GM12878 (cell line): ENCODE measurements around the gene PPIE. TPM values are rescaled to one million over a fixed set of nuclear protein-coding genes. Genes with fewer than 3 reads are reported as not detected.

Experiments
- ATAC-seq: fragments of 200-7000 bp; cut with Tn5 transposase; 3 replicates; pipeline ENCODE4 v1.9.1; 2020; ENCODE audit warnings: mild to moderate bottlenecking, moderate library complexity
- BruUV-seq: library from RNA; stranded (reverse); fragments of 400-500 nt; replicated peaks from 2 replicates; lab custom pipeline; 2021; lab: Mats Ljungman, UMichigan
- CTCF ChIA-PET: fragments of 300-600 bp; sonication (Branson Sonifier 250); formaldehyde crosslinking; extraction: SDS; loops from one replicate; lab custom pipeline; 2021; ENCODE audit warnings: inconsistent platforms; lab: Yijun Ruan, JAX
- POLR2A ChIA-PET: fragments of 350-600 bp; formaldehyde crosslinking; extraction: SDS; loops from one replicate; lab custom pipeline; 2021; ENCODE audit warnings: inconsistent platforms; lab: Charles Lee
- RAD21 ChIA-PET: fragments of 300-600 bp; sonication (Branson Sonifier 250); formaldehyde crosslinking; loops from one replicate; lab custom pipeline; 2023; ENCODE audit warnings: antibody characterized with exemption; ENCODE audit not compliant: unreplicated experiment; lab: Charles Lee
- SMC1A ChIA-PET: fragments of 300-600 bp; sonication (Branson Sonifier 250); formaldehyde crosslinking; loops from one replicate; lab custom pipeline; 2023; ENCODE audit not compliant: unreplicated experiment, uncharacterized antibody; lab: Charles Lee
- DNase-seq: peaks from one replicate; pipeline ENCODE4 v3.0.0-alpha.2; 2011; ENCODE audit warnings: low read depth, low spot score
- FAIRE-seq: peaks from 3 replicates; lab custom pipeline; 2011; peaks lifted over from hg19 to GRCh38; lab: Jason Lieb, UNC
- H2AFZ ChIP-seq: 2 replicates; pipeline ENCODE4 v1.6.0; 2011; ENCODE audit warnings: low read depth, low read length, control low read depth; ENCODE audit not compliant: control insufficient read depth
- H3K27ac ChIP-seq: 2 replicates; pipeline ENCODE4 v1.5.1; 2011; ENCODE audit warnings: control low read depth; ENCODE audit not compliant: control insufficient read depth, insufficient read depth
- H3K27me3 ChIP-seq, 2 experiments: replicated peaks in 1 of 2; 2 replicates each; pipeline versions ENCODE4 v1.6.0 to v1.6.1; 2011; ENCODE audit warnings: low read length in 1 of 2; ENCODE audit not compliant: control insufficient read depth in 2 of 2, insufficient read depth in 2 of 2
- H3K36me3 ChIP-seq, 2 experiments: 2 replicates each; pipeline ENCODE4 v1.5.1; 2011; ENCODE audit warnings: low read length in 1 of 2; ENCODE audit not compliant: control insufficient read depth in 2 of 2, insufficient read depth in 2 of 2
- H3K4me1 ChIP-seq: 2 replicates; pipeline ENCODE4 v1.6.1; 2011; ENCODE audit warnings: mild to moderate bottlenecking, low read length, moderate library complexity, mixed read lengths; ENCODE audit not compliant: control insufficient read depth, insufficient read depth
- H3K4me2 ChIP-seq: 2 replicates; pipeline ENCODE4 v1.6.0; 2011; ENCODE audit warnings: control low read depth; ENCODE audit not compliant: control insufficient read depth, insufficient read depth
- H3K4me3 ChIP-seq: fragments of 200-600 bp; sonication (generic); 2 replicates; pipeline ENCODE4 v1.5.1; 2016
- H3K79me2 ChIP-seq: 2 replicates; pipeline ENCODE4 v1.6.0; 2011; ENCODE audit warnings: low read length; ENCODE audit not compliant: control insufficient read depth, insufficient read depth
- H3K9ac ChIP-seq: 2 replicates; pipeline ENCODE4 v1.8.0; 2011; ENCODE audit warnings: low read length, control low read depth, mixed read lengths; ENCODE audit not compliant: control insufficient read depth, insufficient read depth
- H3K9me3 ChIP-seq: replicated peaks from 3 replicates; pipeline ENCODE4 v1.5.1; 2011; ENCODE audit warnings: mild to moderate bottlenecking, low read length; ENCODE audit not compliant: control insufficient read depth, insufficient read depth
- H4K20me1 ChIP-seq: 2 replicates; pipeline ENCODE4 v1.6.0; 2011; ENCODE audit not compliant: control insufficient read depth, insufficient read depth
- ATF3 ChIP-seq: IDR thresholded peaks from 2 replicates; pipeline ENCODE4 v1.6.1; 2011; ENCODE audit warnings: low read depth, mild to moderate bottlenecking, low read length, moderate library complexity, borderline replicate concordance; ENCODE audit errors: extremely low read depth
- CBFB ChIP-seq: IDR thresholded peaks from 2 replicates; pipeline ENCODE4 v1.6.1; 2016; ENCODE audit warnings: antibody characterized with exemption, low read depth
- DPF2 ChIP-seq: fragments of 450-650 bp; IDR thresholded peaks from 2 replicates; pipeline ENCODE4 v1.6.1; 2017; ENCODE audit warnings: mild to moderate bottlenecking
- E4F1 ChIP-seq: fragments of 450-650 bp; IDR thresholded peaks from 2 replicates; pipeline ENCODE4 v1.6.1; 2018; ENCODE audit warnings: borderline replicate concordance, mild to moderate bottlenecking; ENCODE audit not compliant: partially characterized antibody
- ELK1 ChIP-seq: IDR thresholded peaks from 2 replicates; pipeline ENCODE4 v1.6.1; 2012; ENCODE audit warnings: low read depth, low read length, improper control_type of control experiment
- IKZF2 ChIP-seq, 2 experiments: fragments of 450-650 bp; IDR thresholded peaks; 2 replicates each; pipeline ENCODE4 v1.6.1; 2017; ENCODE audit warnings: mild to moderate bottlenecking in 2 of 2, moderate library complexity in 2 of 2
- MLLT1 ChIP-seq: fragments of 450-650 bp; IDR thresholded peaks from 2 replicates; pipeline ENCODE4 v1.6.1; 2016; ENCODE audit warnings: mild to moderate bottlenecking
- NBN ChIP-seq: fragments of 450-650 bp; IDR thresholded peaks from 2 replicates; pipeline ENCODE4 v1.6.1; 2016
- PAX5 ChIP-seq: IDR thresholded peaks from 2 replicates; pipeline ENCODE4 v1.6.1; 2011; ENCODE audit warnings: low read depth, low read length, borderline replicate concordance
- RELB ChIP-seq: fragments of 450-650 bp; IDR thresholded peaks from 2 replicates; pipeline ENCODE4 v1.6.1; 2017; ENCODE audit warnings: low read depth, mild to moderate bottlenecking, moderate library complexity
- SMARCA5 ChIP-seq: fragments of 450-650 bp; IDR thresholded peaks from 2 replicates; pipeline ENCODE4 v1.6.1; 2017; ENCODE audit warnings: mild to moderate bottlenecking
- SREBF1 ChIP-seq: IDR thresholded peaks from 2 replicates; pipeline ENCODE4 v1.6.1; 2012; ENCODE audit warnings: mild to moderate bottlenecking, low read length
- YY1 ChIP-seq: IDR thresholded peaks from 2 replicates; pipeline ENCODE4 v1.6.1; 2011; ENCODE audit warnings: low read depth, mild to moderate bottlenecking, low read length
- ZNF274 ChIP-seq: IDR thresholded peaks from one replicate; pipeline ENCODE4 v1.8.0; 2011; ENCODE audit not compliant: insufficient read length, insufficient read depth
- WGBS: methylation state at CpG from one replicate; pipeline ENCODE4 v1.1.6; 2016; ENCODE audit warnings: low lambda C conversion rate; ENCODE audit not compliant: insufficient replicate concordance, insufficient coverage; ENCODE audit errors: missing lambda C conversion rate; 5-methylcytosine and 5-hydroxymethylcytosine counted together
- in situ Hi-C: fragments of 300-500 bp; cut with MboI; formaldehyde crosslinking; loops from 9 replicates; pipeline ENCODE4 v1.14.3; 2018; ENCODE audit warnings: mixed read lengths
- intact Hi-C: fragments of 100-400 bp; cut with micrococcal nuclease; formaldehyde crosslinking; loops from one replicate; pipeline ENCODE4 v1.14.2; 2022; ENCODE audit not compliant: unreplicated experiment
- polyA plus RNA-seq, 11 experiments: library from polyadenylated mRNA; depleted of rRNA in 4 of 11; unstranded in 6 of 11; stranded (reverse) in 5 of 11; fragments of >200 nt; fragmentation: Nextera tagmentation in 4 of 11; fragmentation: Illumina TruSeq in 1 of 11; extraction: Ambion mirVana in 4 of 11; extraction: Trizol in 1 of 11; gene quantifications; 1 replicate in 1 of 11; 2 replicates in 10 of 11; pipeline versions ENCODE4 v1.2.1 to v1.2.3, GENCODE V29; 2011 to 2016; ENCODE audit warnings: inconsistent platforms in 2 of 11, missing spikeins in 2 of 11, low read depth in 1 of 11
- total RNA-seq, 4 experiments: library from RNA; depleted of rRNA in 3 of 4; stranded (reverse); fragments of >200 nt in 3 of 4; fragmentation: Illumina TruSeq in 1 of 4; extraction: Trizol in 1 of 4; gene quantifications; 2 replicates each; pipeline versions ENCODE4 v1.2.1 to v1.2.3, GENCODE V29; 2013 to 2021

Gene PPIE
- total and polyA plus RNA-seq, 10 of the 15 experiments (the other 5 are each of a cell fraction or from before 2014, with no cell fraction given), result 36.6 to 163 (median 70.1) TPM

- TF ChIP-seq ATF3 (no peak), ZNF274 (no peak), YY1 (no peak), NBN (no peak), SMARCA5 (no peak), RELB (no peak), ELK1 (no peak), IKZF2 (IDR thresholded peaks at IDR 0.05) (no peak), DPF2 (no peak), SREBF1 (no peak), E4F1 (no peak), CBFB (no peak), PAX5 (no peak), MLLT1 (no peak)
- BruUV-seq, result no TSS peak
- Histone ChIP-seq H3K27me3 (no peaks in the 10 kb centered on the region), H3K4me3 (no peak overlapping the region), H3K79me2 (no peaks in the 10 kb centered on the region), H3K36me3 (no peaks in the 10 kb centered on the region), H3K4me2 (no peak overlapping the region), H2AFZ (no peak overlapping the region), H3K4me1 (no peaks in the 10 kb centered on the region), H3K9ac (no peak overlapping the region), H3K9me3 (no peaks in the 10 kb centered on the region; the same call in 2 of the 3 replicates), H4K20me1 (no peaks in the 10 kb centered on the region), H3K27ac (no peak overlapping the region)
- CTCF ChIA-PET, result no interaction called here
- RAD21 ChIA-PET, result no interaction called here
- WGBS, result 59% methylated on average over 6 of the region's 8 CpGs
- POLR2A ChIA-PET, result no interaction called here
- ATAC-seq, result no peak
- no peak for FAIRE-seq
- intact Hi-C loops, result no loop called here
- no peak for DNase-seq
- in situ Hi-C loops, result no loop called here
- SMC1A ChIA-PET, result no interaction called here
Measured at GRCh38 chr1:39808784-39809517, 70.3 kb downstream of the PPIE start.
